GM21367 (cell line): ENCODE measurements around the gene SLC6A1.
"Not testable (repeated sequence)": the region's sequence is repeated elsewhere in the genome, so short reads cannot be mapped to it uniquely, and the experiment has no call there.

ENCODE experiments used
- ATAC-seq: cut with Tn5 transposase; IDR thresholded peaks from one replicate; pipeline ENCODE4 v1.9.1; 2021; ENCODE audit not compliant: unreplicated experiment

Gene SLC6A1

DNA sequence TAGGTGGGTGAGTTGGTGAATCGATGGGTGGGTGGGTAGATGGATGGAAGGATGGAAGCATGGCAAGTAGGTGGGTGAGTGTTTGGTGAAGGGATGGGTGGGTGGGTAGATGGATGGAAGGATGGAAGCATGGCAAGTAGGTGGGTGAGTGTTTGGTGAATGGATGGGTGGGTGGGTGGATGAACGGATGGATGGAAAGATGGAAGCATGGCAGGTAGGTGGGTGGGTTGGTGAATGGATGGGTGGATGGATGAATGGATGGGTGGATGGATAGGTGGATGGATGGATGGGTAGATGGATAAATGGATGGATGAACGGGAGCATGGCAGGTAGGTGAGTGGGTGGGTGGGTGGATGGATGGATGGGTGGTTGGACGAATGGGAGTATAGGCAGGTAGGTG, 65.1 kb downstream of the SLC6A1 start:
- no peak for ATAC-seq

- no peak for ATAC-seq
Measured at GRCh38 chr3:11059090-11059798, 66.7 kb downstream of the SLC6A1 start.

- no peak for ATAC-seq
Measured at GRCh38 chr3:11059799-11060115, 67.2 kb downstream of the SLC6A1 start.

- ATAC-seq, result no peak
Measured at GRCh38 chr3:11060500-11061251, 68.1 kb downstream of the SLC6A1 start.

DNA sequence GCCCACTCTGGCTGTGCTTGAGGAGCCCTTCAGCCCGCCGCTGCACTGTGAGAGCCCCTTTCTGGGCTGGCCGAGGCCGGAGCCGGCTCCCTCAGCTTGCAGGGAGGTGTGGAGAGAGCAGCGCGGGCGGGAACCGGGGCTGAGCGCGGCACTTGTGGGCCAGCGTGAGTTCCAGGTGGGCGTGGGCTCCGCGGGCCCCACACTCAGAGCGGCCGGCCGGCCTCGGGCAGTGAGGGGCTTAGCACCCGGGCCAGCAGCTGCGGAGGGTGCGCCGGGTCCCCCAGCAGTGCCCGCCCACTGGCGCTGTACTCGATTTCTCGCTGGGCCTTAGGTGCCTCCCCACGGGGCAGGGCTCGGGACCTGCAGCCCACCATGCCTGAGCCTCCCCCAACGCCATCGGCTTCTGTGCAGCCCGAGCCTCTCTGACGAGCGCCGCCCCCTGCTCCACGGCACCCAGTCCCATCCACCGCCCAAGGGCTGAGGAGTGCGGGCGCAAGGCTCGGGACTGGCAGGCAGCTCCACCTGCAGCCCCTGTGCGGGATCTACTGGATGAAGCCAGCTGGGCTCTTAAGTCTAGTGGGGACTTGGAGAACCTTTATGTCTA, 68.8 kb downstream of the SLC6A1 start:
- not testable (repeated sequence) for ATAC-seq

DNA sequence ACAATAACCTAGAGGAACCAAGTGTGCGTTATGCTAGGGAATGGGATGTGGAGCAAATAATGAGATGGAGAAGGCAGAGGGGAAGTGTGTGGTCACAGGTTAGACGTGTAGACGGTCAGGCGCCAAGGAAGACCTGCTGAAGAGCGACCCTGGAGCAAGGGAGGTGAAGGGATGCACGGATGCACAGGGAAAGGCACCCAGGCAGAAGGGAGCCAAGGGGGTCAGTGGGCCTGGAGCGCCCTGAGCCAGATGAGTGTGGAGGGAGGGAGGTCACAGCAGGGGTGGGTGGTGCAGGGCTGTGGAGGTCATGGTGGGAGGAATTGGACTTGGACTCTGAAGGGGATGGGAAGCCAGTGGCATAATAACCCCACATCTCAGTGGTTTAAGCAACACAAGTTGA, 70.2 kb downstream of the SLC6A1 start:
- ATAC-seq, result no peak

GRCh38 chr3:11071096-11071755, 78.7 kb downstream of the SLC6A1 start:
- no peak for ATAC-seq

GRCh38 chr3:11072631-11073030, 80.1 kb downstream of the SLC6A1 start:
- no peak for ATAC-seq

DNA sequence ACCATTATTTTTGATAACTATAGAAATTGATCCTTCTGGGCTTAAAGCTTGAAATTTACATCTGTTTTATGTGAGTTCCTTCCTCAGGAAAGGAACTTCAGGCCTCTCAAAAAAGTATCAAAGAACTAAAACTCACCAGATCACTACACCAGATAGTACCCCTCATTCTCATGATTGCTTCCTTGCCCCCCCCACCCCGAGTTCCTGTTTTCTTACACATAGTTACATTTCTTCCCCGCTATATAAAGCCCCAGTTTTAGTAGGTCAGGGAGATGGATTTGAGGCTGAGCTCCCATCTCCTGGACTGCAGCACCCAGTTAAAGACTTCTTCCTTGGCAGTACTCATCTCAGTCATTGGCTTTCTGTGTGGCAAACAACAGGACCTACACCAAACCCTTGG, 81.5 kb downstream of the SLC6A1 start:
- ATAC-seq, result no peak

DNA sequence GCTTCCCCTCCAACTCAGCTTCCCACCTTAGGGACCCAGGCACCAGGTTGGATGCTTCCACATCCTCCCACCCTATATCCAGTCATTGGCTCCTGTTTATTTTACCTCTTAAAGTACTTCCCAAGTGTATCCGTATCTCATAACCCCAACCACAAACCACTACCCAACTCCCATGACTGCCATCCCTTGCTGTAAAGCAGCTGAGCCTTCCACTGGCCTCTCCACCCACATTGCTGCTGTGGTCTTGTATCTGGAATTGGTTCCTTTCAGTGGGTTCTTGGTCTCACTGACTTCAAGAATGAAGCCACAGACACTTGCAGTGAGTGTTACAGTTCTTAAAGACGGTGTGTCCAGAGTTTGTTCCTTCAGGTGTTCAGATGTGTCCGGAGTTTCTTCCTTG, 81.9 kb downstream of the SLC6A1 start:
- ATAC-seq, result no peak

DNA sequence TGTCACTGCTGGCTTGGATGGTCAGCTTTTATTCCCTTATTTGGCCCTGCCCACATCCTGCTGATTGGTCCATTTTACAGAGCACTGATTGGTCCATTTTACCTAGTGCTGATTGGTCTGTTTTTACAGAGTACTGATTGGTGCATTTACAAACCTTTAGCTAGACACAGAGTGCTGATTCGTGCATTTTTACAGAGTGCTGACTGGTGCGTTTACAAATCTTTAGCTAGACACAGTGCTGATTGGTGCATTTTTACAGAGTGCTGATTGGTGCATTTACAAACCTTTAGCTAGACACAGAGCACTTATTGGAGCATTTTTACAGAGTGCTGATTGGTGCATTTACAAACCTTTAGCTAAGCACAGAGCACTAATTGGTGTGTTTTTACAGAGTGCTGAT, 82.6 kb downstream of the SLC6A1 start:
- ATAC-seq, result not testable (repeated sequence)

- ATAC-seq, result no peak
Measured at GRCh38 chr3:11076711-11077110, 84.2 kb downstream of the SLC6A1 start.

DNA sequence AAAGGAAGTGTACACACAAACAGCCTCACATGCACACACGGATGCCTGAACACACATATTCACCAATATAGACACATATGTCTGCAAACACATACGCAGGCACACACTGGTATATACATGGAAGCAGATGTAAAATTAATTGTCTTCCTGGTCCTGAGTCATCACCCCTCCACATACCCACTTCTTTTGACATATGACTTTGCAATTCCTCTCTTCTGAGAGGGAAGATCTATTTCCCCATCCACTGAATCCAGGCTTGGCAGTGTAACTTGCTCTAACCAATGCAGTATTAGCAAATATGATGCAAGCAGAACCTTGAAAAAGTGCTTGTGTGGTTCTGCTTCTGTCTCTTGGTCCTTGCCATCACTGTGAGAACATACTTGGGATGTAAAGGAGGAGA, 84.9 kb downstream of the SLC6A1 start:
- no peak for ATAC-seq

GRCh38 chr3:11078826-11079515, 86.4 kb downstream of the SLC6A1 start:
- ATAC-seq, result no peak

DNA sequence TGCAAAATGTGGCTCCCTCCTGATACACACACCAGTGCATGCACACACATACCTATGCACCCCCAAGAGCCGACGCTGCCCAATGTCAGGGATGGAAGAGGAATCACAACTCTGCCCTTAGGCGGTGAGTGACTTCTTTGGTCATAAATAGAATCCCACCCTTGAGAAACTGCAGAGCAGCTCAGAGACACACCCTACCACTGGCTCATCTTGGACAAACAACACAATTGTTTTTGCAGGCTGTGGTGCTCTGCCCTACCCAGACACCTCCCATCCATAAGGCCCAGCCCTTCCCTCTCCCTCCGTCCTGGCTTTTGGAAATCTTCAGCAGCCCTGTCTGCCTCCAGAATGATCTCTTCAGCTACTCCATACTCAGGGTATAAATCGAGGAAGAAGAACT, 87.9 kb downstream of the SLC6A1 start:
- no peak for ATAC-seq

GRCh38 chr3:11084098-11084497, 91.5 kb downstream of the SLC6A1 start:
- no peak for ATAC-seq

- no peak for ATAC-seq
Measured at GRCh38 chr3:11084677-11085076, 92.1 kb downstream of the SLC6A1 start.

GRCh38 chr3:11085093-11085840, 92.7 kb downstream of the SLC6A1 start:
- no peak for ATAC-seq

- ATAC-seq, result no peak
Measured at GRCh38 chr3:11086856-11087255, 94.3 kb downstream of the SLC6A1 start.

GRCh38 chr3:11088066-11088465, 95.5 kb downstream of the SLC6A1 start:
- ATAC-seq, result no peak

GRCh38 chr3:11088831-11089230, 96.3 kb downstream of the SLC6A1 start:
- ATAC-seq, result no peak
